C4-2B (cell line): ENCODE measurements around the gene CCL16.

Experiments used
- CTCF ChIP-seq: fragments of 450-650 bp; conservative IDR thresholded peaks from 2 replicates; pipeline ENCODE4 v1.5.1; 2017; ENCODE audit warnings: mild to moderate bottlenecking
- ZFX ChIP-seq: fragments of 450-650 bp; IDR thresholded peaks from 2 replicates; pipeline ENCODE4 v1.6.1; 2017

GRCh38 chr17:35998756-35999155, 17.5 kb upstream of the CCL16 start:
- TF ChIP-seq CTCF (no peak), ZFX (no peak)
